ENCODE results near the gene TBC1D8. TPM values are rescaled to one million over a fixed set of nuclear protein-coding genes. Genes with fewer than 3 reads are reported as not detected.

Gene TBC1D8
- total and polyA plus RNA-seq, 2 of the 13 experiments (the other 11 are each of a cell fraction or from before 2014, with no cell fraction given): 45.1 to 95.4 TPM

DNA sequence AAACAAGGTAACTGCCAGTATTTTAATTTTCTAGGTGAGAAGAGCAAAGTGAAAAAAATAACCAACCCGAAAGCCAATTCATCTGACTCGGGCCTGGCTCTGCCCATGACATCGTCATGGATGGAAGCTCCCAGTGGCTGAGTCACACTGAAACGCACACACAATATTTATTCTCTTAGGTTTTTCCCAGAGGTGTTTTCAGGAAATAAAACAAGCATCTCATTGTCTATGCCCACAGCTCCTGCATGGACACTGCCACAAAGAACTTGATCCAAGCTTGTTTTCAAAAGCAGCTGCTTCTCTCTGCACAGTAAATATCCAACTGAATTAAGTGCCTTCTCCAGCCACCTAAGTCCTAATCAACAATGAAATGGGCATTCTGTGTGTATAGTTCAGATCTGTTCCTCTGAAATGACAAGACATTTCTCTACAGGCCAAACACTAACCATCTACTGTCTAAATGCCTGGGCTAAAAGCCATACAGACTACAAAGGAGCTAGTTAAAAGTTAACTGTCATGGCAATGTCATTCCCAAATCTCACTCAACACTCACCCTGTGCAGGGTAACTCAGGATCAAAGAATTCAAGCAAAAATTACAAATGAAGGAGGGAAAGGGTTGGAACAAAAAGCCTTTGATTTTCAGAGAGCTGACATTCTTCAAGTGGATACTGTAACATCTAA lies 86.2 kb downstream of the TBC1D8 start (continued):
- peak; percentile 94 for TF ChIP-seq ISL2 (CRISPR knock-in tag; IDR thresholded peaks at IDR 0.05)
- TF ChIP-seq SMARCE1 (IDR thresholded peaks at IDR 0.05; ENCODE audit: borderline replicate concordance): no peak
- TF ChIP-seq ZNF563 (CRISPR knock-in tag; IDR thresholded peaks at IDR 0.05): no peak
- TF ChIP-seq POLR2A (IDR thresholded peaks at IDR 0.05; ENCODE audit: insufficient read depth in 1 of 2, low read depth in 2 of 2, low read length in 2 of 2): 0 out of 4 replicates have a peak, but pooled peaks of 1 of the 2 experiments have one; percentile 26
- peak; percentile 71; the same call in 1 of the 2 replicates for TF ChIP-seq ZNF816 (CRISPR knock-in tag; IDR thresholded peaks at IDR 0.05; ENCODE audit: borderline replicate concordance)
- no peak for TF ChIP-seq CHCHD3 (CRISPR knock-in tag; IDR thresholded peaks at IDR 0.05)
- TF ChIP-seq ZNF282 (IDR thresholded peaks at IDR 0.05; ENCODE audit: partially characterized antibody): no peak
- peak; percentile 73; the same call in 1 of the 2 replicates for TF ChIP-seq ZNF3 (CRISPR knock-in tag; IDR thresholded peaks at IDR 0.05)
- TF ChIP-seq, protein P1, sequence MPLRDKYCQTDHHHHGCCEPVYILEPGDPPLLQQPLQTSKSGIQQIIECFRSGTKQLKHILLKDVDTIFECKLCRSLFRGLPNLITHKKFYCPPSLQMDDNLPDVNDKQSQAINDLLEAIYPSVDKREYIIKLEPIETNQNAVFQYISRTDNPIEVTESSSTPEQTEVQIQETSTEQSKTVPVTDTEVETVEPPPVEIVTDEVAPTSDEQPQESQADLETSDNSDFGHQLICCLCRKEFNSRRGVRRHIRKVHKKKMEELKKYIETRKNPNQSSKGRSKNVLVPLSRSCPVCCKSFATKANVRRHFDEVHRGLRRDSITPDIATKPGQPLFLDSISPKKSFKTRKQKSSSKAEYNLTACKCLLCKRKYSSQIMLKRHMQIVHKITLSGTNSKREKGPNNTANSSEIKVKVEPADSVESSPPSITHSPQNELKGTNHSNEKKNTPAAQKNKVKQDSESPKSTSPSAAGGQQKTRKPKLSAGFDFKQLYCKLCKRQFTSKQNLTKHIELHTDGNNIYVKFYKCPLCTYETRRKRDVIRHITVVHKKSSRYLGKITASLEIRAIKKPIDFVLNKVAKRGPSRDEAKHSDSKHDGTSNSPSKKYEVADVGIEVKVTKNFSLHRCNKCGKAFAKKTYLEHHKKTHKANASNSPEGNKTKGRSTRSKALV (CRISPR knock-in tag; IDR thresholded peaks at IDR 0.05): no peak; the same call in 1 of the 2 replicates
- TF ChIP-seq SUZ12 (IDR thresholded peaks at IDR 0.05; ENCODE audit: low read depth, low read length): no peak
- TF ChIP-seq, protein P2, sequence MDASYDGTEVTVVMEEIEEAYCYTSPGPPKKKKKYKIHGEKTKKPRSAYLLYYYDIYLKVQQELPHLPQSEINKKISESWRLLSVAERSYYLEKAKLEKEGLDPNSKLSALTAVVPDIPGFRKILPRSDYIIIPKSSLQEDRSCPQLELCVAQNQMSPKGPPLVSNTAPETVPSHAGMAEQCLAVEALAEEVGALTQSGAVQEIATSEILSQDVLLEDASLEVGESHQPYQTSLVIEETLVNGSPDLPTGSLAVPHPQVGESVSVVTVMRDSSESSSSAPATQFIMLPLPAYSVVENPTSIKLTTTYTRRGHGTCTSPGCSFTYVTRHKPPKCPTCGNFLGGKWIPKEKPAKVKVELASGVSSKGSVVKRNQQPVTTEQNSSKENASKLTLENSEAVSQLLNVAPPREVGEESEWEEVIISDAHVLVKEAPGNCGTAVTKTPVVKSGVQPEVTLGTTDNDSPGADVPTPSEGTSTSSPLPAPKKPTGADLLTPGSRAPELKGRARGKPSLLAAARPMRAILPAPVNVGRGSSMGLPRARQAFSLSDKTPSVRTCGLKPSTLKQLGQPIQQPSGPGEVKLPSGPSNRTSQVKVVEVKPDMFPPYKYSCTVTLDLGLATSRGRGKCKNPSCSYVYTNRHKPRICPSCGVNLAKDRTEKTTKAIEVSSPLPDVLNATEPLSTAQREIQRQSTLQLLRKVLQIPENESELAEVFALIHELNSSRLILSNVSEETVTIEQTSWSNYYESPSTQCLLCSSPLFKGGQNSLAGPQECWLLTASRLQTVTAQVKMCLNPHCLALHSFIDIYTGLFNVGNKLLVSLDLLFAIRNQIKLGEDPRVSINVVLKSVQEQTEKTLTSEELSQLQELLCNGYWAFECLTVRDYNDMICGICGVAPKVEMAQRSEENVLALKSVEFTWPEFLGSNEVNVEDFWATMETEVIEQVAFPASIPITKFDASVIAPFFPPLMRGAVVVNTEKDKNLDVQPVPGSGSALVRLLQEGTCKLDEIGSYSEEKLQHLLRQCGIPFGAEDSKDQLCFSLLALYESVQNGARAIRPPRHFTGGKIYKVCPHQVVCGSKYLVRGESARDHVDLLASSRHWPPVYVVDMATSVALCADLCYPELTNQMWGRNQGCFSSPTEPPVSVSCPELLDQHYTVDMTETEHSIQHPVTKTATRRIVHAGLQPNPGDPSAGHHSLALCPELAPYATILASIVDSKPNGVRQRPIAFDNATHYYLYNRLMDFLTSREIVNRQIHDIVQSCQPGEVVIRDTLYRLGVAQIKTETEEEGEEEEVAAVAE (CRISPR knock-in tag; IDR thresholded peaks at IDR 0.05; ENCODE audit: borderline replicate concordance): 0 out of 2 replicates have a peak, but pooled peaks have one; percentile 61
- no peak for TF ChIP-seq ATM (IDR thresholded peaks at IDR 0.05; ENCODE audit: borderline replicate concordance)
- TF ChIP-seq ZNF564 (CRISPR knock-in tag; IDR thresholded peaks at IDR 0.05): no peak
- 0 out of 2 replicates have a peak, but pooled peaks have one; percentile 63 for TF ChIP-seq TCF7L2 (IDR thresholded peaks at IDR 0.05; ENCODE audit: low read depth, low read length)
- no peak for TF ChIP-seq FOXP1 (IDR thresholded peaks at IDR 0.05)
- TF ChIP-seq FOXP1 (CRISPR knock-in tag; IDR thresholded peaks at IDR 0.05): peak; percentile 70
- no peak for TF ChIP-seq PLRG1 (conservative IDR thresholded peaks at IDR 0.05)
- TF ChIP-seq TCF7 (IDR thresholded peaks at IDR 0.05; ENCODE audit: low read depth): peak; percentile 97
- peak; percentile 87 for TF ChIP-seq TARDBP (CRISPR knock-in tag; IDR thresholded peaks at IDR 0.05)
- TF ChIP-seq, protein P3, sequence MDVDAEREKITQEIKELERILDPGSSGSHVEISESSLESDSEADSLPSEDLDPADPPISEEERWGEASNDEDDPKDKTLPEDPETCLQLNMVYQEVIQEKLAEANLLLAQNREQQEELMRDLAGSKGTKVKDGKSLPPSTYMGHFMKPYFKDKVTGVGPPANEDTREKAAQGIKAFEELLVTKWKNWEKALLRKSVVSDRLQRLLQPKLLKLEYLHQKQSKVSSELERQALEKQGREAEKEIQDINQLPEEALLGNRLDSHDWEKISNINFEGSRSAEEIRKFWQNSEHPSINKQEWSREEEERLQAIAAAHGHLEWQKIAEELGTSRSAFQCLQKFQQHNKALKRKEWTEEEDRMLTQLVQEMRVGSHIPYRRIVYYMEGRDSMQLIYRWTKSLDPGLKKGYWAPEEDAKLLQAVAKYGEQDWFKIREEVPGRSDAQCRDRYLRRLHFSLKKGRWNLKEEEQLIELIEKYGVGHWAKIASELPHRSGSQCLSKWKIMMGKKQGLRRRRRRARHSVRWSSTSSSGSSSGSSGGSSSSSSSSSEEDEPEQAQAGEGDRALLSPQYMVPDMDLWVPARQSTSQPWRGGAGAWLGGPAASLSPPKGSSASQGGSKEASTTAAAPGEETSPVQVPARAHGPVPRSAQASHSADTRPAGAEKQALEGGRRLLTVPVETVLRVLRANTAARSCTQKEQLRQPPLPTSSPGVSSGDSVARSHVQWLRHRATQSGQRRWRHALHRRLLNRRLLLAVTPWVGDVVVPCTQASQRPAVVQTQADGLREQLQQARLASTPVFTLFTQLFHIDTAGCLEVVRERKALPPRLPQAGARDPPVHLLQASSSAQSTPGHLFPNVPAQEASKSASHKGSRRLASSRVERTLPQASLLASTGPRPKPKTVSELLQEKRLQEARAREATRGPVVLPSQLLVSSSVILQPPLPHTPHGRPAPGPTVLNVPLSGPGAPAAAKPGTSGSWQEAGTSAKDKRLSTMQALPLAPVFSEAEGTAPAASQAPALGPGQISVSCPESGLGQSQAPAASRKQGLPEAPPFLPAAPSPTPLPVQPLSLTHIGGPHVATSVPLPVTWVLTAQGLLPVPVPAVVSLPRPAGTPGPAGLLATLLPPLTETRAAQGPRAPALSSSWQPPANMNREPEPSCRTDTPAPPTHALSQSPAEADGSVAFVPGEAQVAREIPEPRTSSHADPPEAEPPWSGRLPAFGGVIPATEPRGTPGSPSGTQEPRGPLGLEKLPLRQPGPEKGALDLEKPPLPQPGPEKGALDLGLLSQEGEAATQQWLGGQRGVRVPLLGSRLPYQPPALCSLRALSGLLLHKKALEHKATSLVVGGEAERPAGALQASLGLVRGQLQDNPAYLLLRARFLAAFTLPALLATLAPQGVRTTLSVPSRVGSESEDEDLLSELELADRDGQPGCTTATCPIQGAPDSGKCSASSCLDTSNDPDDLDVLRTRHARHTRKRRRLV (CRISPR knock-in tag; IDR thresholded peaks at IDR 0.05): no peak
- peak; percentile 54; the same call in 1 of the 2 replicates for TF ChIP-seq SALL1 (CRISPR knock-in tag; IDR thresholded peaks at IDR 0.05)

Measured in HepG2 (cell line).